CD4-positive, alpha-beta T cell treated with Interleukin-10 for 1 hour (primary cell): Measurements from ENCODE around the gene SLC25A29.
A peak's percentile ranks its signal among the peaks of the same experiment; 100 is the strongest.
"Not testable (repeated sequence)": the region's sequence is repeated elsewhere in the genome, so short reads cannot be mapped to it uniquely, and the experiment has no call there.

Experiments
- DNase-seq: peaks from one replicate; pipeline ENCODE4 v3.0.0-alpha.2; 2020

SLC25A29 gene

DNA sequence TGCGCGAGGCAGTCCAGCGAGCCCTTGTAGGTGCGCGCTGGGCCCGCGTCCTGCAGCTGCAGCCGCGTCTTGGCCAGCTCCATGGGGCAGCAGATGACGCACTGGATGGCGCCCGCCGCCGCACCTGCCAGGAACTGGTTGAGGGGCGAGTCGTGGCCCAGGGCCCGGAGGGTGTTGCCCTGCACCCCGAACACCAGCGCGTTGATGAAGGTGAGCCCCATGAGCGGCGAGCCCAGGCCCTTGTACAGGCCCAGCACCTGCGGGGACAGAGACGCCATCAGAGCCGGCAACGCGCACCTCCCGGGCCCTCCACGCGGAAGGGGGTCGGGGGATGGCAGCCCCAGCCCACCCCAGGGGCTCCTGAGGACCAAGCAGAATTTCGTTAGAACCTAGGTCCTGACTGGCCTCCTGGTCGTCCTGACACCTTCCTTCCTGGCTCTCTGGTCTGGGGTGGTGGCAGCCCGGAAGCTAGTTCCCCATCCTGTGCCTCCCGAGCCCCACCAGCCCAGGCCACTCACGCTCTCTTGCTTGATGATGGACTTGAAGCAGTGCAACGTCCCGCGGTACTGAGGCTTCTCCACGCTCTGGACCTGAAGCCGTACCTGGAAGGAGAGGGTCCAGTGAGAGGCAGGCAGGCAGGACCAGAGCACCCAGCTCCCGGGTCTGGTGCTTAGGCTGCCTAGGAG is 13.3 kb downstream of the SLC25A29 start:
- no peak for DNase-seq

GRCh38 chr14:100292301-100292775 is 13.9 kb downstream of the SLC25A29 start:
- DNase-seq = no peak

DNA sequence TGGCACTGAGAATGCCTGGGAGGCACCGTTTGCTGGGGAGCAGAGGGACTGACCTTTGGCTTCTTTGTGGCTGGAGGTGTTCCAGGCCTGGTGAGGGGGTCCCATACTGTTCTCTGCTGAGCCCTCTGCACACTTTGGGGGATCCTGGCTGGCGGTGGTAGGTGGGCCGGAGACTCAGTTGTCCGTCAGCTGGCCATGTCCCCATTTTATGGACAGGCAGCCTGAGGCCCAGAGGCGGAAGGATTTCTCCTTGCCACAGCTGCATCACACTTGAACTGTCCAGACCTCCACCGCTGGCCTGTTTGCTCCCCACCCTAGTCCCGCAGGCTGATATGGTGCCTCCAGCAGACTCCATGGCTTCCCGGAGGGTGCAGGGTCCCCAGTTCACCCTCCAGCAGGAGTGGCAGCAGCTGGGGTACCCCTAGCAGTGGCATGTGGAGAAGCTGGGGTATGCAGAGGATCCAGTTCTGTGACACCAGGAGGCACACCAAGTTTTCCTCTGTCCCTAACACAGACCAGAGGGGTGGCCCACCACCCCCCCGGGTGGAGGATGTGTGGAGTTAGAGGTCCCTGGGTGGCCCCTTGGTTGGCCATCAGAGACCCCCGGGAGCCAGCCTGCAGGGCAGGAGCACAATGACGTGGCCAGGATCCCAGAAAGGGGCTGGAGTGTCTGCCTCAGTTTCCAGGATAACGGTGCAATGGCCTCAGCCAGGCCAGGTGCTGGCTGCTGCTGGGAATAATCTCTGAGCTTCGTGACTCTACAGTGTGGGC is 14.8 kb downstream of the SLC25A29 start:
- no peak for DNase-seq

GRCh38 chr14:100290607-100291304 is 15.5 kb downstream of the SLC25A29 start:
- DNase-seq = no peak

DNA sequence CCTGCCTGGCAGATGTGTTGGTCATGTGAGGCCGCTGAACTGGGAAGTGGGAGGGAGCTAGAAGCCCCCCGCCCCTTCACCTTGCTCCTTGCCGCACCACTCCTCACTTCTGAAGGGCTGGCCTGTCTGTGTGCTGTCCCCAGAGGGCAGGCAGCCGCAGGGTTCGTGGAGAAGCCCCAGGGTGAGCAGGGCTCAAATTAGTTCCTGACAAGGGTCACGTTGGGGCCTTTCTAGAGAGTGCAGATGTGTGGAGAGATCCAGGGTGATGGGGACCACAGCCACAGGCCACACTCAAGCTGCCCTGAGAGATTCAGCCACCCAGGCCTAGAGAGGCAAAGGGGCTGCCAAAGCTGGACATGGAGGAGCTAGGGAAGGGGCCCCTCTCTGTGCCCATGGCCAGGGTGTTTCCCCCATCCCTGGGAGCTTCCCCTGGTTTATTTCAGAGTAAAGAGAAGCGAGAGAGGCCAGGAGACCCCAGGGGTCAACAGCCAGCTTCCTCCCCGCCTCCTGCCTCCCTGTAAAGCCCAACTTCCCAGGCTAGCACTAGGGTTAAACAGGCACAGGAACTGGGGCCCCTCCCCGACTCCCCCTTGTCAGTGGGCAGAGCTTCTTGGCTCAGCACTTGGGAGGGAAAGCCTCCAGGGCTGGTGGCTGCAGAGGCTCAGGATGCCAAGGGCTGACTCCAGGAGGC is 16.2 kb downstream of the SLC25A29 start:
- no peak for DNase-seq

GRCh38 chr14:100288382-100289185 is 17.7 kb downstream of the SLC25A29 start:
- DNase-seq = no peak

DNA sequence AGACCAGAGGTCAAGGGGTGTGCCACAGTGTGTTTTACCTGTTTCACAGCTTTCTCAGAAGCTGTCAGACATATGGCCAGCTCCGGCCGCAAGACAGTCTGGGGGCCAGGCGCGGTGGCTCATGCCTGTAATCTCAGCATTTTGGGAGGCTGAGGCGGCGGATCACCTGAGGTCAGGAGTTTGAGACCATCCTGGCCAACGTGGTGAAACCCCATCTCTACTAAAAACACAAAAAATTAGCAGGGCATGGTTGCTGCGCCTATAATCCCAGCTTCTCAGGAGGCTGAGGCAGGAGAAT is 18.3 kb downstream of the SLC25A29 start:
- not testable (repeated sequence) for DNase-seq

- no peak for DNase-seq
Observed at GRCh38 chr14:100287202-100287997, 18.8 kb downstream of the SLC25A29 start.

DNA sequence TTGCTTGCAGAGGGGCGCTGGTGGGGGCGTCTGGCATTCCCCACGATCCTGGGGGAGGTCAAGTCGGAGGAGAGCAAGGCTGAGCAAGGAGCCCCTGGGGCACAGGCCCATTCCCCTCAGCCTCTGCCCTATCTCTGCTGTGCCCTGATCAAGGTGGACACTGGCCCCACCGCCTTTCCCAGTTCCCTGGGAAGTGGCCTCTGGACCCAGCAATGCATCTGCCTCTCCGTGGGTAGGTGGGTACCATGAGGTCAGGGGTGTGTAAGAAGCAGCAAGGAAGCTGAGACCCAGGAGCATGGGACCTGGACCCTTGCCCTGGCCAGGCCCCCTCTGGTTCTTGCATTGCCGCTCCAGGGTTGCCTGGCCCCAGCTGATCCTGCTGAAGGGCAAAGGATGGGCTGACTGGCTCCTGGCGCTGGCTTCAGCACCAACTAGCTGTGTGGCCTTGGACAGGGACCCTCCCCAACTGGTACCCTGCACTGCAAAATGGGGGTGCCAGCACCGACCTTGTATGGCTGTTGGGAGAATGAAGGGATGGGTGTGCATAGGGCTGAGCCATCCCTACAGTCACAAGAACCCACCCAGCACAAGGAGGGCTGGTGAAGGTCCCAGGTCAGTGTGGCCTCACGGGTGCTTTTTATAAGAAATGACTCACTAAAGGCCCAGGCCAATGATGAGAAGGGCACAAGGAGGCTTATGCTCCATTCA is 19.6 kb downstream of the SLC25A29 start:
- no peak for DNase-seq

- DNase-seq = no peak
Observed at GRCh38 chr14:100285913-100286400, 20.3 kb downstream of the SLC25A29 start.

DNA sequence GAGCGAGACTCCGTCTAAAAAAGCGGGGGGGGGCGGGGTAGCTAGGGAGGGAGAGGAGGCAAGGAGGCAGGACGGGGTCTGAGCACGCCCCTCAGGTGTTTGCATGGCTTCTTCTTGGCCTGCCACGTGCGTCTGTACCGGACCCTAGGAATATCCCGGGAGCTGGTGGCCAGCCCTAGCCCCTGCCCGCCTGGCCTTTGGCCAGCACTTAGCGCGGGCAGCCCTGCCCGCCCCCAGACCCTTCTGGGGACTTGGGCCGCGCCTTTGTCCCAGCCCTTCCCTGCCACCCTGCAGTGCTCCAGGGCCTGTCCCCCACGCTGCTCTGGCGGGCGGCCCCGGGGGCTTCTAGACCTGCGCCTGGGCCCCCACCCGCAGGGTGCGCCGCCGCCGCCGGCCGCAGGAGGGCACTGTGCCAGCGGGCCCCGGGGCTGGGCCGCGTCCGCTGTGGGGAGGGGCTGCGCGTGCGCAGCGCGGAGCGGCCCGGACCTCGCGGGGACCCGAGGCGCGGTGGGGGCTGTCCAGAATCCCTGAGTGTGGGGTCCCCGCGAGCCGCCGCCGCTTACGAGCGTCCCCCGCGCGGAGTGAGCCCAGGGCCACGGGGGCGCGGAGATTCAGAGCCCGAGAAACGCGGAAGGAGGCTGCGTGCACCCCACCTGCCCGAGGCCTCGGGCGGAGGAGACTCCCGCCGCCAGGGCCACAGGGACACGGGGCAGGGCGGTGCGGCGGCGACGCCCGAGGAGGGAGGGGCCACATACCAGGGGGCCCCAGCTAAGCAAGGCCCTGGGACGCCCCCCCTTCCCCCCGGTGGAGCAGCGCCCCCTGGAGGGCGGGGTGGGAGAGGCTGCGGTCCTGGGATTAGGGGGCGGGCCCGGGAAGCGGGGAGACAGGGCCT is 21.0 kb downstream of the SLC25A29 start:
- peak; percentile 82 for DNase-seq

GRCh38 chr14:100283984-100284881 is 22.0 kb downstream of the SLC25A29 start:
- DNase-seq = no peak

- not testable (repeated sequence) for DNase-seq
Observed at GRCh38 chr14:100283436-100283835, 22.8 kb downstream of the SLC25A29 start.

DNA sequence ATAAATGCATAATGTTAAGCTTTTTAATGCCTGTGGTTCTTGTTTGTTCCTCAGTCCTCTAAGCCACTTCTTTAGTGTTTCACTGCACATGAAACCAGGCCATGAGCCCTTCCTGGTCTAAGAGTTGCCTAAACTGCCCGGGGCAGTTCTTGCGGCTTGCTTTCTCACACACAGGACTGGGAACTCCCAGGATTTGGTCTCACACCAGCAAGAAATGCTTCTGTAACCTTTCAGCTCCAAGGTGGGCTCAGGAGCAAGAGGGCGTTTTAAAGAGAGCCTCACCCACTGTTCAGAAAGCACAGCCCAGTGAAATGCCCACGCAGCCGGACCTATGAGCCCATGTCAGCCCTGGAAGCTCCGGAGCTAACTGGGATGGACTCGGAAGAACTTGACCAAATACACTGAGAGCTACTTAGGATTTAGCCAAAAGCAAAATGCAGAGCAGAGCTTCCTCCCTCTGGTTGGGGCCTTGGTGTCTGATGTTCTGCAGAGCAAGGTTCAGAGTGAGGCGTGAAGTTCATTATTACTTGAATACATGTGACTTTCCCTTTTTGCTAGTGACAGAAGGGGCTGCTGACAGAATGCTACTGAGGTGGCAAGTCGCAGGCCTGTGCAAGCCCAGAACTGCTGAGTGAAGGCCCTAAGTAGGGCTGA is 23.4 kb downstream of the SLC25A29 start:
- no peak for DNase-seq

DNA sequence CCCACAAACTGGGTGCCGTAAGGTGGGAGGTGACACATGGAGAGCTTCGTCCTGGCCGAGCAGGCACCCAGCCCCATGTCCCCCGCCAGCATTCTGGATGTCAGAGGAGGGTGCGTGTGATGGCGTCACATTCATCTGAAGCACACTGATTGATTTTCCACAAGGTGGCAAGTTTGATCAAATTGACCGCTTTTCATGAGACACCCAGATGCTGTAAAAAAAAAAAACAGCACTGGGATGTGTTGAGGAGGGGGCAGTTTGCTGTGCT is 24.2 kb downstream of the SLC25A29 start:
- no peak for DNase-seq

- no peak for DNase-seq
Observed at GRCh38 chr14:100281286-100282082, 24.8 kb downstream of the SLC25A29 start.

DNA sequence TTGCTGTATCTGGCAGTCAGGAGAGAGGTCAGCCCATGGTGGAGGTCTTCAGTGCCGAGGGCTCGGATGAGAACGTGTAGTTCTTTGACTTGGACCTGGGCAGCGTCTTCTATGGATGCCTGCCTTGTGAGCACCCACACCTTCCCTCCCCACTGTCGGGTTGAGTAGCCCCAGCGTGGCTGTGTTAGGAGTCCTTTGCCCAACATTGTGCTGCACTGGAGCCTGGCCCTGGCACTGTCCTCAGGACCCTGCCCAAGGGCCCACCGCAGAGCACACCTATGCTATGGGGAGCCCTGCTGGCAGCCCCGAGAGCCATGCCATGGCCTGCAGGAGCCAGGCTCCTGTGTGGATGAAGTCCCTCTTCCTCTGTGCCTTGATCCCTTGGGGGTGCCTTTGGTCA is 26.7 kb downstream of the SLC25A29 start:
- DNase-seq = no peak
